Ishikawa (cell line): ENCODE results near the gene BTG1.

Experiments
- CEBPB ChIP-seq: IDR thresholded peaks from 2 replicates; pipeline ENCODE4 v1.6.1; 2012
- CREB1 ChIP-seq: IDR thresholded peaks from 2 replicates; pipeline ENCODE4 v1.6.1; 2012; ENCODE audit warnings: low read depth
- EGR1 ChIP-seq: IDR thresholded peaks from 2 replicates; pipeline ENCODE4 v1.6.1; 2012
- EP300 ChIP-seq: IDR thresholded peaks from 2 replicates; pipeline ENCODE4 v1.6.1; 2012; ENCODE audit warnings: borderline replicate concordance
- FOXM1 ChIP-seq: IDR thresholded peaks from 2 replicates; pipeline ENCODE4 v1.6.1; 2012; ENCODE audit warnings: low read depth, borderline replicate concordance
- MAX ChIP-seq: IDR thresholded peaks from 2 replicates; pipeline ENCODE4 v1.6.1; 2012
- NFIC ChIP-seq: IDR thresholded peaks from 2 replicates; pipeline ENCODE4 v1.6.1; 2012
- RAD21 ChIP-seq: IDR thresholded peaks from 2 replicates; pipeline ENCODE4 v1.6.1; 2012; ENCODE audit warnings: low read depth
- REST ChIP-seq: IDR thresholded peaks from 2 replicates; pipeline ENCODE4 v1.6.1; 2012; ENCODE audit warnings: low read depth, mild to moderate bottlenecking
- TAF1 ChIP-seq: IDR thresholded peaks from 2 replicates; pipeline ENCODE4 v1.6.1; 2012; ENCODE audit warnings: low read depth, mild to moderate bottlenecking
- TCF12 ChIP-seq: IDR thresholded peaks from 2 replicates; pipeline ENCODE4 v1.6.1; 2012; ENCODE audit warnings: low read depth
- TEAD4 ChIP-seq: IDR thresholded peaks from 2 replicates; pipeline ENCODE4 v1.6.1; 2012
- USF1 ChIP-seq: IDR thresholded peaks from 2 replicates; pipeline ENCODE4 v1.6.1; 2012
- YY1 ChIP-seq: IDR thresholded peaks from 2 replicates; pipeline ENCODE4 v1.6.1; 2012; ENCODE audit warnings: low read depth
- ZBTB7A ChIP-seq: IDR thresholded peaks from 2 replicates; pipeline ENCODE4 v1.6.1; 2012; ENCODE audit warnings: low read depth

BTG1 gene

GRCh38 chr12:92145731-92146496 lies at the start of gene BTG1:
Gene BTG1, minus strand, starts transcription at chr12:92145846. Its CDS starts 311 bp downstream, at chr12:92145535.
- TF ChIP-seq YY1 (peak; percentile 72), USF1 (peak; percentile 45; the same call in 1 of the 2 replicates), TAF1 (peak; percentile 95), CREB1 (peak; percentile 93), TCF12 (0 out of 2 replicates have a peak, but pooled peaks have one; percentile 29), EGR1 (no peak)

- TF ChIP-seq TEAD4 (no peak), CEBPB (no peak), NFIC (no peak), FOXM1 (no peak), USF1 (no peak), YY1 (no peak)
Observed at GRCh38 chr12:92194561-92194960, 48.9 kb upstream of the BTG1 start.

- TF ChIP-seq EP300 (no peak), CEBPB (no peak), TEAD4 (no peak), FOXM1 (no peak), TAF1 (no peak), YY1 (no peak), REST (no peak), USF1 (no peak), EGR1 (no peak), RAD21 (no peak), NFIC (no peak), ZBTB7A (no peak), MAX (no peak), CREB1 (no peak)
Observed at GRCh38 chr12:92193846-92194245, 48.2 kb upstream of the BTG1 start.

- TF ChIP-seq REST (no peak), YY1 (no peak), CEBPB (no peak), EGR1 (no peak), EP300 (no peak), RAD21 (no peak), USF1 (no peak), ZBTB7A (no peak), TEAD4 (no peak), TAF1 (no peak)
Observed at GRCh38 chr12:92193063-92193462, 47.4 kb upstream of the BTG1 start.

- TF ChIP-seq RAD21 (no peak), TEAD4 (no peak), REST (no peak), CEBPB (no peak), FOXM1 (no peak), CREB1 (no peak), MAX (no peak), EP300 (no peak), EGR1 (no peak), TAF1 (no peak), USF1 (no peak), NFIC (no peak), ZBTB7A (no peak), YY1 (no peak), TCF12 (no peak)
Observed at GRCh38 chr12:92192360-92192759, 46.7 kb upstream of the BTG1 start.
